Measurements from ENCODE around the gene NFIC.
"Not testable (repeated sequence)": the region's sequence is repeated elsewhere in the genome, so short reads cannot be mapped to it uniquely, and the experiment has no call there.

The NFIC gene

GRCh38 chr19:3452942-3453214 is 86.5 kb downstream of the NFIC start:
- not testable (repeated sequence) for DNase-seq (ENCODE audit: low read depth)

- no peak for DNase-seq (ENCODE audit: low read depth)
Measured at GRCh38 chr19:3453840-3454239, 87.5 kb downstream of the NFIC start.

GRCh38 chr19:3454656-3455392 is 88.4 kb downstream of the NFIC start:
- no peak for DNase-seq (ENCODE audit: low read depth)

GRCh38 chr19:3455393-3455955 is 89.1 kb downstream of the NFIC start:
- DNase-seq (ENCODE audit: low read depth): no peak

GRCh38 chr19:3455960-3456601 is 89.7 kb downstream of the NFIC start:
- DNase-seq (ENCODE audit: low read depth): no peak

- DNase-seq (ENCODE audit: low read depth): no peak
Measured at GRCh38 chr19:3456925-3457527, 90.6 kb downstream of the NFIC start.

GRCh38 chr19:3457528-3458228 is 91.3 kb downstream of the NFIC start:
- DNase-seq (ENCODE audit: low read depth): no peak

GRCh38 chr19:3458229-3459088 is 92.1 kb downstream of the NFIC start:
- no peak for DNase-seq (ENCODE audit: low read depth)

- peak; percentile 86 for DNase-seq (ENCODE audit: low read depth)
Measured at GRCh38 chr19:3459089-3459881, 92.9 kb downstream of the NFIC start.

GRCh38 chr19:3459965-3460582 is 93.7 kb downstream of the NFIC start:
- DNase-seq (ENCODE audit: low read depth): no peak

GRCh38 chr19:3462991-3463713 is 96.8 kb downstream of the NFIC start:
- no peak for DNase-seq (ENCODE audit: low read depth)

GRCh38 chr19:3463714-3464586 is 97.6 kb downstream of the NFIC start:
- no peak for DNase-seq (ENCODE audit: low read depth)

- no peak for DNase-seq (ENCODE audit: low read depth)
Measured at GRCh38 chr19:3464587-3465235, 98.3 kb downstream of the NFIC start.

GRCh38 chr19:3465552-3465951 is 99.2 kb downstream of the NFIC start:
- no peak for DNase-seq (ENCODE audit: low read depth)

GRCh38 chr19:3466635-3467034 is 100.3 kb downstream of the NFIC start:
- no peak for DNase-seq (ENCODE audit: low read depth)

GRCh38 chr19:3467437-3468198 is 101.2 kb downstream of the NFIC start:
- no peak for DNase-seq (ENCODE audit: low read depth)

GRCh38 chr19:3468211-3468610 is 101.8 kb downstream of the NFIC start:
- no peak for DNase-seq (ENCODE audit: low read depth)
